ENCODE measurements around the gene KLF3. TPM values are rescaled to one million over a fixed set of nuclear protein-coding genes. Genes with fewer than 3 reads are reported as not detected.
A peak's percentile ranks its signal among the peaks of the same experiment; 100 is the strongest.

KLF3 gene
- total RNA-seq: 10 to 100 TPM; 29.3 to 29.8 TPM
- 10 to 100 TPM; 30.0 to 39.8 TPM for polyA plus RNA-seq (ENCODE audit: insufficient read length in 2 of 2)
- long read RNA-seq, donor 1, full-length matches to known transcripts: 4 of 4 reads
- long read RNA-seq, donor 1, partial matches to known transcripts: 0 of 4 reads
- long read RNA-seq, donor 1, other reads (novel, unspliced or antisense): 0 of 4 reads
- long read RNA-seq, donor 2, full-length matches to known transcripts: 2 of 8 reads
- long read RNA-seq, donor 2, partial matches to known transcripts: 6 of 8 reads
- long read RNA-seq, donor 2, other reads (novel, unspliced or antisense): 0 of 8 reads
- long read RNA-seq, donor 3, full-length matches to known transcripts: 8 of 16 reads
- long read RNA-seq, donor 3, partial matches to known transcripts: 8 of 16 reads
- long read RNA-seq, donor 3, other reads (novel, unspliced or antisense): 0 of 16 reads
- long read RNA-seq, donor 4, full-length matches to known transcripts: 3 of 9 reads
- long read RNA-seq, donor 4, partial matches to known transcripts: 6 of 9 reads
- long read RNA-seq, donor 4, other reads (novel, unspliced or antisense): 0 of 9 reads

- no peaks in the 10 kb centered on the region for H3K36me3 ChIP-seq (ENCODE audit: control insufficient read depth, insufficient read depth, low read length)
- H3K27me3 ChIP-seq (ENCODE audit: control insufficient read depth, insufficient read depth, low read length): no peaks in the 10 kb centered on the region
- 0% methylated on average over 90 of the region's 110 CpGs for WGBS (ENCODE audit: insufficient coverage)
- peak within 1 kb of the TSS; percentile 95 for H3K27ac ChIP-seq (ENCODE audit: low read depth, low read length)
- peak in 4 of 6 donors; percentile 73 to 95 (median 82) for DNase-seq (ENCODE audit: low read depth in 4 of 6, low spot score in 6 of 6)
- no peaks in the 10 kb centered on the region for H3K9me3 ChIP-seq (ENCODE audit: control insufficient read depth, insufficient read depth, low read length)
- peak within 1 kb of the TSS; percentile 83 for H3K4me3 ChIP-seq (ENCODE audit: low read depth, low read length)
- peaks cover 15% of the 10 kb centered on the region for H3K4me1 ChIP-seq (ENCODE audit: control insufficient read depth, insufficient read depth, low read length)
Observed at GRCh38 chr4:38663801-38664705, at the start of gene KLF3. Gene KLF3, plus strand, starts transcription at chr4:38664199. Its CDS starts 16,427 bp downstream, at chr4:38680626.

- Histone ChIP-seq H3K4me3 (ENCODE audit: low read depth, low read length) (no peak overlapping the region), H3K36me3 (ENCODE audit: control insufficient read depth, insufficient read depth, low read length) (no peaks in the 10 kb centered on the region), H3K27ac (ENCODE audit: low read depth, low read length) (no peak overlapping the region), H3K9me3 (ENCODE audit: control insufficient read depth, insufficient read depth, low read length) (no peaks in the 10 kb centered on the region), H3K4me1 (ENCODE audit: control insufficient read depth, insufficient read depth, low read length) (peaks cover 7% of the 10 kb centered on the region), H3K27me3 (ENCODE audit: control insufficient read depth, insufficient read depth, low read length) (no peaks in the 10 kb centered on the region)
- DNase-seq (ENCODE audit: low read depth in 4 of 6, low spot score in 6 of 6): no peak
- WGBS (ENCODE audit: insufficient coverage): no CpG with 5 or more reads among the region's 4 CpGs
Observed at GRCh38 chr4:38614231-38614630, 49.8 kb upstream of the KLF3 start.

- Histone ChIP-seq H3K9me3 (ENCODE audit: control insufficient read depth, insufficient read depth, low read length) (no peaks in the 10 kb centered on the region), H3K27ac (ENCODE audit: low read depth, low read length) (no peak overlapping the region), H3K36me3 (ENCODE audit: control insufficient read depth, insufficient read depth, low read length) (no peaks in the 10 kb centered on the region), H3K4me3 (ENCODE audit: low read depth, low read length) (no peak overlapping the region), H3K27me3 (ENCODE audit: control insufficient read depth, insufficient read depth, low read length) (no peaks in the 10 kb centered on the region), H3K4me1 (ENCODE audit: control insufficient read depth, insufficient read depth, low read length) (peaks cover 4% of the 10 kb centered on the region)
- 94% methylated on average over 5 of the region's 5 CpGs for WGBS (ENCODE audit: insufficient coverage)
- no peak for DNase-seq (ENCODE audit: low read depth in 4 of 6, low spot score in 6 of 6)
Observed at GRCh38 chr4:38615847-38616246, 48.2 kb upstream of the KLF3 start.

GRCh38 chr4:38618505-38618904 lies 45.5 kb upstream of the KLF3 start:
- Histone ChIP-seq H3K27me3 (ENCODE audit: control insufficient read depth, insufficient read depth, low read length) (no peaks in the 10 kb centered on the region), H3K9me3 (ENCODE audit: control insufficient read depth, insufficient read depth, low read length) (no peaks in the 10 kb centered on the region), H3K4me3 (ENCODE audit: low read depth, low read length) (no peak overlapping the region), H3K4me1 (ENCODE audit: control insufficient read depth, insufficient read depth, low read length) (no peaks in the 10 kb centered on the region), H3K36me3 (ENCODE audit: control insufficient read depth, insufficient read depth, low read length) (no peaks in the 10 kb centered on the region), H3K27ac (ENCODE audit: low read depth, low read length) (no peak overlapping the region)
- DNase-seq (ENCODE audit: low read depth in 4 of 6, low spot score in 6 of 6): no peak
- WGBS (ENCODE audit: insufficient coverage): 100% methylated on average over 3 of the region's 3 CpGs

GRCh38 chr4:38619316-38619715 lies 44.7 kb upstream of the KLF3 start:
- Histone ChIP-seq H3K36me3 (ENCODE audit: control insufficient read depth, insufficient read depth, low read length) (no peaks in the 10 kb centered on the region), H3K9me3 (ENCODE audit: control insufficient read depth, insufficient read depth, low read length) (no peaks in the 10 kb centered on the region), H3K27ac (ENCODE audit: low read depth, low read length) (no peak overlapping the region), H3K27me3 (ENCODE audit: control insufficient read depth, insufficient read depth, low read length) (no peaks in the 10 kb centered on the region), H3K4me3 (ENCODE audit: low read depth, low read length) (no peak overlapping the region), H3K4me1 (ENCODE audit: control insufficient read depth, insufficient read depth, low read length) (no peaks in the 10 kb centered on the region)
- 93% methylated on average over 3 of the region's 3 CpGs for WGBS (ENCODE audit: insufficient coverage)
- no peak for DNase-seq (ENCODE audit: low read depth in 4 of 6, low spot score in 6 of 6)

GRCh38 chr4:38620065-38620464 lies 43.9 kb upstream of the KLF3 start:
- no CpG with 5 or more reads among the region's 1 CpG for WGBS (ENCODE audit: insufficient coverage)
- Histone ChIP-seq H3K27me3 (ENCODE audit: control insufficient read depth, insufficient read depth, low read length) (no peaks in the 10 kb centered on the region), H3K27ac (ENCODE audit: low read depth, low read length) (no peak overlapping the region), H3K9me3 (ENCODE audit: control insufficient read depth, insufficient read depth, low read length) (no peaks in the 10 kb centered on the region), H3K4me3 (ENCODE audit: low read depth, low read length) (no peak overlapping the region), H3K36me3 (ENCODE audit: control insufficient read depth, insufficient read depth, low read length) (no peaks in the 10 kb centered on the region), H3K4me1 (ENCODE audit: control insufficient read depth, insufficient read depth, low read length) (no peaks in the 10 kb centered on the region)
- DNase-seq (ENCODE audit: low read depth in 4 of 6, low spot score in 6 of 6): no peak

GRCh38 chr4:38620527-38621027 lies 43.4 kb upstream of the KLF3 start:
- DNase-seq (ENCODE audit: low read depth in 4 of 6, low spot score in 6 of 6): no peak
- Histone ChIP-seq H3K27ac (ENCODE audit: low read depth, low read length) (no peak overlapping the region), H3K4me1 (ENCODE audit: control insufficient read depth, insufficient read depth, low read length) (no peaks in the 10 kb centered on the region), H3K36me3 (ENCODE audit: control insufficient read depth, insufficient read depth, low read length) (no peaks in the 10 kb centered on the region), H3K9me3 (ENCODE audit: control insufficient read depth, insufficient read depth, low read length) (no peaks in the 10 kb centered on the region), H3K4me3 (ENCODE audit: low read depth, low read length) (no peak overlapping the region), H3K27me3 (ENCODE audit: control insufficient read depth, insufficient read depth, low read length) (no peaks in the 10 kb centered on the region)
- WGBS (ENCODE audit: insufficient coverage): no CpG with 5 or more reads among the region's 2 CpGs

GRCh38 chr4:38621028-38621684 lies 42.8 kb upstream of the KLF3 start:
- no peaks in the 10 kb centered on the region for H3K9me3 ChIP-seq (ENCODE audit: control insufficient read depth, insufficient read depth, low read length)
- no peak for DNase-seq (ENCODE audit: low read depth in 4 of 6, low spot score in 6 of 6)
- no peaks in the 10 kb centered on the region for H3K27me3 ChIP-seq (ENCODE audit: control insufficient read depth, insufficient read depth, low read length)
- no peaks in the 10 kb centered on the region for H3K4me1 ChIP-seq (ENCODE audit: control insufficient read depth, insufficient read depth, low read length)
- no peak overlapping the region for H3K4me3 ChIP-seq (ENCODE audit: low read depth, low read length)
- whole genome bisulfite sequencing (ENCODE audit: insufficient coverage): 90% methylated on average over 7 of the region's 9 CpGs
- no peak overlapping the region for H3K27ac ChIP-seq (ENCODE audit: low read depth, low read length)
- no peaks in the 10 kb centered on the region for H3K36me3 ChIP-seq (ENCODE audit: control insufficient read depth, insufficient read depth, low read length)

GRCh38 chr4:38621831-38622230 lies 42.2 kb upstream of the KLF3 start:
- H3K27me3 ChIP-seq (ENCODE audit: control insufficient read depth, insufficient read depth, low read length): no peaks in the 10 kb centered on the region
- no peak overlapping the region for H3K27ac ChIP-seq (ENCODE audit: low read depth, low read length)
- no peaks in the 10 kb centered on the region for H3K4me1 ChIP-seq (ENCODE audit: control insufficient read depth, insufficient read depth, low read length)
- no peak overlapping the region for H3K4me3 ChIP-seq (ENCODE audit: low read depth, low read length)
- DNase-seq (ENCODE audit: low read depth in 4 of 6, low spot score in 6 of 6): no peak
- H3K36me3 ChIP-seq (ENCODE audit: control insufficient read depth, insufficient read depth, low read length): peaks cover 3% of the 10 kb centered on the region
- H3K9me3 ChIP-seq (ENCODE audit: control insufficient read depth, insufficient read depth, low read length): no peaks in the 10 kb centered on the region
- WGBS (ENCODE audit: insufficient coverage): 100% methylated on average over 1 of the region's 6 CpGs

Data from spinal cord (tissue), 10 donors.